SK-N-SH treated with all-trans-retinoic acid at 6 μM for 48 hours (cell line): Measurements from ENCODE around the gene KRT86.

Experiments used
- OSR1 ChIP-seq: fragments of 250-450 bp; sonication (Bioruptor Pico); IDR thresholded peaks from 2 replicates; pipeline ENCODE4 v1.8.0; 2022; ENCODE audit warnings: moderate library complexity, mild to moderate bottlenecking, inconsistent platforms
- TCF4 ChIP-seq: fragments of 250-450 bp; sonication (Bioruptor Pico); IDR thresholded peaks from 2 replicates; pipeline ENCODE4 v1.8.0; 2021; ENCODE audit warnings: mild to moderate bottlenecking, moderate library complexity, borderline replicate concordance

- no peak for TF ChIP-seq OSR1 (CRISPR knock-in tag)
- TF ChIP-seq TCF4 (CRISPR knock-in tag), result no peak
Measured at GRCh38 chr12:52298677-52299190, 24.3 kb downstream of the KRT86 start.
